Measurements from ENCODE around the gene IDH2. TPM values are rescaled to one million over a fixed set of nuclear protein-coding genes. Genes with fewer than 3 reads are reported as not detected.

The IDH2 gene
- total and polyA plus RNA-seq, 10 of the 15 experiments (the other 5 are each of a cell fraction or from before 2014, with no cell fraction given): 2.3 to 358 (median 242) TPM

DNA sequence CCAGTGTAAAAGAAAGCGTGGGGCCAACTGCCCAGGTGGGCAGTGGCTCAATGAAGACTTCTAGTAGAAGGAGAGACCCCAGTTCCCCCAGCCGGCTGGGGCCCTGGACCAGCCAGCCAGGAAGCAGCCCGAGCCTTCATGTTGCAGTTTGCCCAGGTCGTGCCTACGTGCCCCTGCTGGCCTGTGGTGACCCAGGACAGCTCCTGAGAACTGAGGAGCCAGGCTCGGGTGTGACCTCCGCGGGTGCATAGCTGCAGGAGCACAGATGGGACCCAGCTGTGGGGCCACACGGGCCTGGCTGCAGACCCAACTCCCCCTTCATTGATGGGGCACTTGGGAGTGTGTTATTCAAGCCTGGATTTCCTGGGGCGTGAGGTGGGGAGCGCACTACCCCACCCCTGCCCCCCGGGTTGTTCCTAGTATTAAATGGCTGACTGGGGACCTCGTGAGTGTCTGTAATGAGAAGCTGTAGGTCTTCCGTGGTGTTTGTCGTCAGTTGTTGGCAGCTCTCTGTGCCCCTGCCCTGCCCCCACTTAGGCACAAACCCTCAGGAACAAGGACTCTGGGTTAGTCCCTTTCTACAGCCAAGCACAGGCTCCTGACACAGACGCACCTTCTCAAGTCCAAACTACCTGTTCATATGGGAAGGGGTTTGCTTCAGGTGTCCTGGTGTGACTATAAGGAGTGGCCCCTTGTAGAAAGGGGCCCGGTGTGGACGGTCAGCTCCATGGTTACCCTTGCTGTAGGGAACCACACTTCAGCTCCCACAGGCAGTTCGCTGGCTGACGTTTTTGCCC lies 39.1 kb downstream of the IDH2 start:
- H3K36me3 ChIP-seq (ENCODE audit: control insufficient read depth in 2 of 2, insufficient read depth in 2 of 2, low read length in 1 of 2): peaks cover 4 to 10% of the 10 kb centered on the region in 2 experiments; a peak in 3 of 4 replicates
- TF ChIP-seq CEBPB (IDR thresholded peaks at IDR 0.05; ENCODE audit: borderline replicate concordance in 1 of 2, low read depth in 2 of 2, low read length in 2 of 2): no peak
- TF ChIP-seq LARP7 (IDR thresholded peaks at IDR 0.05): no peak
- TF ChIP-seq ZZZ3 (IDR thresholded peaks at IDR 0.05; ENCODE audit: control insufficient read depth, insufficient read length, low read depth): no peak
- TF ChIP-seq POLR2AphosphoS2 (IDR thresholded peaks at IDR 0.05; ENCODE audit: low read depth, low read length): no peak
- TF ChIP-seq RCOR1 (conservative IDR thresholded peaks at IDR 0.05; ENCODE audit: low read depth, low read length): no peak
- no peak for TF ChIP-seq GATAD2B (conservative IDR thresholded peaks at IDR 0.05; ENCODE audit: low read depth)
- TF ChIP-seq SUPT20H (IDR thresholded peaks at IDR 0.05; ENCODE audit: borderline replicate concordance, control insufficient read depth, low read depth, low read length): no peak
- TF ChIP-seq SREBF2 (IDR thresholded peaks at IDR 0.05; ENCODE audit: low read length): no peak
- no peak for TF ChIP-seq TARDBP (IDR thresholded peaks at IDR 0.05; ENCODE audit: borderline replicate concordance)
- TF ChIP-seq IKZF1 (conservative IDR thresholded peaks at IDR 0.05): no peak
- no peak for TF ChIP-seq SMC3 (IDR thresholded peaks at IDR 0.05; ENCODE audit: borderline replicate concordance, low read length)
- no peak for TF ChIP-seq HDAC2 (IDR thresholded peaks at IDR 0.05)
- no peak for TF ChIP-seq SIN3A (IDR thresholded peaks at IDR 0.05; ENCODE audit: low read depth, low read length)
- no peak for TF ChIP-seq ZNF622 (IDR thresholded peaks at IDR 0.05)
- no peak for TF ChIP-seq SIX5 (IDR thresholded peaks at IDR 0.05; ENCODE audit: low read depth, low read length, severe bottlenecking)
- TF ChIP-seq ESRRA (IDR thresholded peaks at IDR 0.05; ENCODE audit: low read length): no peak
- no peak for ATAC-seq
- no peak for FAIRE-seq
- H3K9ac ChIP-seq (ENCODE audit: control insufficient read depth, insufficient read depth, low read length): no peak overlapping the region; the same call in 1 of the 2 replicates
- SMC1A ChIA-PET (ENCODE audit: uncharacterized antibody, unreplicated experiment): no interaction called here
- no TSS peak for BruUV-seq (replicated peaks)
- CTCF ChIA-PET: interaction anchor here (1.9 kb wide), 1 partner anchor 8 kb away, joined by 6 read pairs; no protein-coding TSS in a partner anchor
- in situ Hi-C loops (cut with MboI): no loop called here
- intact Hi-C loops (cut with micrococcal nuclease; ENCODE audit: unreplicated experiment): no loop called here
- H2AFZ ChIP-seq (ENCODE audit: control insufficient read depth, low read depth, low read length): no peak overlapping the region
- H3K27me3 ChIP-seq (replicated peaks in 1 of 2; ENCODE audit: control insufficient read depth in 2 of 2, insufficient read depth in 2 of 2, low read length in 1 of 2): no peaks in the 10 kb centered on the region
- POLR2A ChIA-PET: no interaction called here
- peaks cover 35% of the 10 kb centered on the region for H3K79me2 ChIP-seq (ENCODE audit: control insufficient read depth, insufficient read depth, low read length)
- H3K27ac ChIP-seq (ENCODE audit: control insufficient read depth, insufficient read depth): peak overlapping the region; percentile 79; the same call in 1 of the 2 replicates
- DNase-seq (ENCODE audit: low read depth, low spot score): no peak
- RAD21 ChIA-PET (ENCODE audit: unreplicated experiment): no interaction called here
- no peaks in the 10 kb centered on the region for H4K20me1 ChIP-seq (ENCODE audit: control insufficient read depth, insufficient read depth)
- 91% methylated on average over 20 of the region's 20 CpGs for WGBS (ENCODE audit: insufficient coverage, insufficient replicate concordance, low lambda C conversion rate, missing lambda C conversion rate)
- no peaks in the 10 kb centered on the region for H3K9me3 ChIP-seq (replicated peaks; ENCODE audit: control insufficient read depth, insufficient read depth, low read length)
- H3K4me1 ChIP-seq (ENCODE audit: control insufficient read depth, insufficient read depth, low read length): peaks cover 54% of the 10 kb centered on the region
- H3K4me3 ChIP-seq: no peak overlapping the region
- no peak overlapping the region for H3K4me2 ChIP-seq (ENCODE audit: control insufficient read depth, insufficient read depth)

All from GM12878 (cell line).